GM10266 (cell line): ENCODE data around the gene GTF2E1.

ENCODE experiments used
- DNase-seq: peaks from one replicate; pipeline ENCODE4 v3.0.0; 2012; ENCODE audit errors: extremely low spot score
- TF ChIP-seq, protein P1 (sequence below): IDR thresholded peaks from 2 replicates; pipeline ENCODE4 v1.5.1; 2012; ENCODE audit warnings: mild to moderate bottlenecking, low read depth; ENCODE audit not compliant: control insufficient read depth, insufficient read depth; ENCODE audit errors: missing control alignments

Gene GTF2E1

DNA sequence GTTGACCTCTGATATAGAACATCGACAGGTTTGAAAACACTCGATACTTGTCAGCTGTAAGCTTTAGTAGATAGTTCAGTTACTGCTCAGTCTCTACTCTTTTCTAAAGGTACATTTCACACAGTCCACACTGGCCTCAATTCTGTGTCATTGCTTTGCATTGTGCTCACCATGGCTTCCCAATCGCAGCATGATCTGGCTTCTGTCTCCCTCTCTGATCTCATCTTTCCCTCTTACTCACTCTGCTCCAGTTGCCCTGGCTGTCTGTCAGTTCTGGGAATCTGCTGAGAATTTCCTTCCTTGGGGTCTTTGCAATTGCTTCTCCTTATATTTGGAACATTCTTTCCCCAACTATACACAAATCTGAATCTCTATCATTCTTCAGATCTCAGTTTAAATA, 80.6 kb downstream of the GTF2E1 start:
- no peak for DNase-seq
- TF ChIP-seq, protein P1, sequence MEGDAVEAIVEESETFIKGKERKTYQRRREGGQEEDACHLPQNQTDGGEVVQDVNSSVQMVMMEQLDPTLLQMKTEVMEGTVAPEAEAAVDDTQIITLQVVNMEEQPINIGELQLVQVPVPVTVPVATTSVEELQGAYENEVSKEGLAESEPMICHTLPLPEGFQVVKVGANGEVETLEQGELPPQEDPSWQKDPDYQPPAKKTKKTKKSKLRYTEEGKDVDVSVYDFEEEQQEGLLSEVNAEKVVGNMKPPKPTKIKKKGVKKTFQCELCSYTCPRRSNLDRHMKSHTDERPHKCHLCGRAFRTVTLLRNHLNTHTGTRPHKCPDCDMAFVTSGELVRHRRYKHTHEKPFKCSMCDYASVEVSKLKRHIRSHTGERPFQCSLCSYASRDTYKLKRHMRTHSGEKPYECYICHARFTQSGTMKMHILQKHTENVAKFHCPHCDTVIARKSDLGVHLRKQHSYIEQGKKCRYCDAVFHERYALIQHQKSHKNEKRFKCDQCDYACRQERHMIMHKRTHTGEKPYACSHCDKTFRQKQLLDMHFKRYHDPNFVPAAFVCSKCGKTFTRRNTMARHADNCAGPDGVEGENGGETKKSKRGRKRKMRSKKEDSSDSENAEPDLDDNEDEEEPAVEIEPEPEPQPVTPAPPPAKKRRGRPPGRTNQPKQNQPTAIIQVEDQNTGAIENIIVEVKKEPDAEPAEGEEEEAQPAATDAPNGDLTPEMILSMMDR, result no peak

DNA sequence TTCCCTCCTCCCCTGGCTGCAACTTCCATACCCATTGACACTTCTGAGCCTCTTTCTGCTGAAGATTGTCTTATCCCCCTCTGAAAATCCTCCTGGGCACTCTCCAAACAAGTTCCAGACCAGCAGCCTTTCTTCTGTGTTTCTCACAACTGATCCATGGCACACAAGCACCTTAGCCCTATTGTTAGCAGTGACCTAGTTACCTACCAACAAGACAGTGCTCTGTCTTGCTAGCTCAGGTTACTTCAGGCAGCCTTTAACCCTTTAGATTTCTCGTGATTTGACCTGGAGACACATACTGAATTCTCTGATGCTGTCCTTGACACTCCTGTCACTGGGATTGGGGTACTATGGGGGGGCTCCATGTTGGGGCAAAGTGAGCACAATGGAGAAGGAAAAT, 82.1 kb downstream of the GTF2E1 start:
- TF ChIP-seq, protein P1, result no peak

DNA sequence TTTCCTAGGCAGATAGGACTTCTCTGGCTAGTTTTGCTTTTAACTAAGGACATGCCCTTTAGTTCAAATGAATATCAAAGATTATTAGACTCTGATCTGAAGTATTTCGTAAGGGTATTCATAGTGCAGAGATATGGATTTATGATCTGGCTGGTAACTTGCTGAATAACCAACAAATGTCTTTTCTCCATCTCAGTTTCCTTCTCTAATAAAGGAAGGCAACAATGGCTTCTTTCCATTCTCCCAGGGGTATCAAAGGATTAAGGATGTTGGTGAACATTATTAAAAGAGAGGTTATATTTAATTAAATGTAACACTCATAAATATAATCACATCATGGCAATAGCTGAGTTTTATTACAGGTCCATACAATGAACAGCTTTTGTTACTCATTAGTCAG, 86.3 kb downstream of the GTF2E1 start:
- no peak for DNase-seq
- TF ChIP-seq, protein P1, result no peak

More for the DNA sequence above, 82.1 kb downstream of the GTF2E1 start:
- DNase-seq, result no peak

DNA sequence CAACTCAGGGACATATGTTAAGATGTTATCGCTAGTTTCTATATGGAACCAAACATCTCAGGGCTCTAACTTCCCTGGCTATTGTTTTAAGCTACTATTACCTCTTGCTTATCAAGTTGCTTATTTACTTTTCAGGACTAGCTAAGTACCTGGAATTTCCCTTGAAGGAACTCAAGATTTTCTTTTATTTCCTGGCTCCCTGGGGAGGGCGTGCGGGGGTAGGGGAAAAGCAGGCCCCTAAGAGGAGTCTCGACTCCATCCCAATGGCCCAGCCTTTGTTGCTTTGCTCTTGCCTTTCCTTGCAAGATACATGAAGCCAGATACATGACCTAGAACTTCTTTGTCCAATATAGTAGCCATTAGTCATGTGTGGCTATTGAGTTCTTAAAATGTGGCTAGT, 88.5 kb downstream of the GTF2E1 start:
- TF ChIP-seq, protein P1, result no peak
- no peak for DNase-seq
